Tibial nerve (tissue), 3 donors: Measurements from ENCODE around the gene A2M.

Source experiments
- CTCF ChIP-seq, 5 experiments: fragments of 200-600 bp in 3 of 5; fragments of 450-650 bp in 2 of 5; sonication (generic) in 3 of 5; IDR thresholded peaks; one replicate each; pipeline ENCODE4 v1.5.1; 2016 to 2019; ENCODE audit warnings: antibody characterized with exemption in 5 of 5, mild to moderate bottlenecking in 3 of 5, moderate library complexity in 2 of 5
- POLR2A ChIP-seq, 2 donors: fragments of 450-650 bp; IDR thresholded peaks; one replicate each; pipeline ENCODE4 v1.6.1; 2017; ENCODE audit warnings: antibody characterized with exemption in 2 of 2, mild to moderate bottlenecking in 2 of 2, moderate library complexity in 2 of 2

GRCh38 chr12:9120487-9121184, 4.9 kb upstream of the A2M start:
- no peak for TF ChIP-seq POLR2A (IDR thresholded peaks at IDR 0.05)
- no peak for TF ChIP-seq CTCF (IDR thresholded peaks at IDR 0.05)
